ENCODE measurements around the gene CMIP. TPM values are rescaled to one million over a fixed set of nuclear protein-coding genes. Genes with fewer than 3 reads are reported as not detected.

CMIP gene
- total RNA-seq, 1 experiment from 2014 or later: 53.6 TPM

DNA sequence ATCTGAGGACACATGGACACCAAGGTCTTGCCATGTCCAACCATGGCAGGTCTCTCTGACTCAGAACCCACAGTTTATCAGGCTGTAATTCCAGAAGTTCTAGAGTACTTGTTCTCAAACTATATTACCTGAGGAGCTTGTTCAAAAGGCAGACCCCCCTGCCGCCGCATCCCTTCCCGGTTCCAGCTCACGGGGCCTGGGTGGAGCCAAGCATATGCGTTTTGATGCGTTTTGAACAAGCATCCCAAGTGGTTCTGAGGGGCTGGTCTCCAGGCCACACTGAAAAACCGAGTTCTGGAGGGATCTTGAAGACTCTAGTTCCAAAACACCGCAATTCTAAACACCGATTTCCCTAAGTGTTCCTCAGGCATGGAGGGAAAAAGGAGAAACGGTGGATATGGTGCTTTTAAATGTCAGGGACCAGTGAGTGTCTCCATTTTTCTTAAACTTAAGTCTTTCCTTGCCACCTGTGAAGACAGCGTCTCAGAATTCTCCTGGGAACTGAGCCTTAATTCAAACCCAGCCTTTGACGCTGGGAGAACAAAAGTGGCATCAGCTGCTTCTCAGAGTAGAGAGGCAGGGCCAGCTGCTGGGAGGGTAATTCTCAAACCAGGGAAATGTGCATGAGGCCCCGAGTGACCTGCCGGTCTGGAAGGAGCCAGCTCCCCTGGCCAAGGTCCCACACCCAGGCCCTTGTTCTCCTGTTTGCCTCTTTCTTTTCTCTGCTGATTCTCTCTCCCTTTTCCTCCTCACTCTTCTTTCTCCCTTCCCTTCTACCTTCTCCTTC lies 250.1 kb downstream of the CMIP start:
- POLR2A ChIA-PET: interaction anchor here (0.7 kb wide), 1 partner anchor 436 kb away, joined by 4 read pairs; no protein-coding TSS in a partner anchor
- Mint-ChIP-seq H3K27me3 (ENCODE audit: insufficient read depth, unreplicated experiment) (no peaks in the 10 kb centered on the region), H3K36me3 (ENCODE audit: insufficient read depth, unreplicated experiment) (peaks cover 28% of the 10 kb centered on the region), H3K4me3 (ENCODE audit: unreplicated experiment) (no peak overlapping the region), H3K27ac (ENCODE audit: low read depth, unreplicated experiment) (peak overlapping the region; percentile 80), H3K4me1 (ENCODE audit: insufficient read depth, unreplicated experiment) (no peaks in the 10 kb centered on the region), H3K9me3 (ENCODE audit: unreplicated experiment) (no peaks in the 10 kb centered on the region)
- no TSS peak for BruUV-seq (replicated peaks)
- TF ChIP-seq, protein P1, sequence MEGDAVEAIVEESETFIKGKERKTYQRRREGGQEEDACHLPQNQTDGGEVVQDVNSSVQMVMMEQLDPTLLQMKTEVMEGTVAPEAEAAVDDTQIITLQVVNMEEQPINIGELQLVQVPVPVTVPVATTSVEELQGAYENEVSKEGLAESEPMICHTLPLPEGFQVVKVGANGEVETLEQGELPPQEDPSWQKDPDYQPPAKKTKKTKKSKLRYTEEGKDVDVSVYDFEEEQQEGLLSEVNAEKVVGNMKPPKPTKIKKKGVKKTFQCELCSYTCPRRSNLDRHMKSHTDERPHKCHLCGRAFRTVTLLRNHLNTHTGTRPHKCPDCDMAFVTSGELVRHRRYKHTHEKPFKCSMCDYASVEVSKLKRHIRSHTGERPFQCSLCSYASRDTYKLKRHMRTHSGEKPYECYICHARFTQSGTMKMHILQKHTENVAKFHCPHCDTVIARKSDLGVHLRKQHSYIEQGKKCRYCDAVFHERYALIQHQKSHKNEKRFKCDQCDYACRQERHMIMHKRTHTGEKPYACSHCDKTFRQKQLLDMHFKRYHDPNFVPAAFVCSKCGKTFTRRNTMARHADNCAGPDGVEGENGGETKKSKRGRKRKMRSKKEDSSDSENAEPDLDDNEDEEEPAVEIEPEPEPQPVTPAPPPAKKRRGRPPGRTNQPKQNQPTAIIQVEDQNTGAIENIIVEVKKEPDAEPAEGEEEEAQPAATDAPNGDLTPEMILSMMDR (IDR thresholded peaks at IDR 0.05; ENCODE audit: unreplicated experiment): no peak
- CTCF ChIA-PET: no interaction called here
- no peak for DNase-seq (ENCODE audit: unreplicated experiment)
- intact Hi-C loops (cut with micrococcal nuclease): loop anchor here (5.0 kb wide), 1 partner anchor 72 kb away; no protein-coding TSS in a partner anchor

DNA sequence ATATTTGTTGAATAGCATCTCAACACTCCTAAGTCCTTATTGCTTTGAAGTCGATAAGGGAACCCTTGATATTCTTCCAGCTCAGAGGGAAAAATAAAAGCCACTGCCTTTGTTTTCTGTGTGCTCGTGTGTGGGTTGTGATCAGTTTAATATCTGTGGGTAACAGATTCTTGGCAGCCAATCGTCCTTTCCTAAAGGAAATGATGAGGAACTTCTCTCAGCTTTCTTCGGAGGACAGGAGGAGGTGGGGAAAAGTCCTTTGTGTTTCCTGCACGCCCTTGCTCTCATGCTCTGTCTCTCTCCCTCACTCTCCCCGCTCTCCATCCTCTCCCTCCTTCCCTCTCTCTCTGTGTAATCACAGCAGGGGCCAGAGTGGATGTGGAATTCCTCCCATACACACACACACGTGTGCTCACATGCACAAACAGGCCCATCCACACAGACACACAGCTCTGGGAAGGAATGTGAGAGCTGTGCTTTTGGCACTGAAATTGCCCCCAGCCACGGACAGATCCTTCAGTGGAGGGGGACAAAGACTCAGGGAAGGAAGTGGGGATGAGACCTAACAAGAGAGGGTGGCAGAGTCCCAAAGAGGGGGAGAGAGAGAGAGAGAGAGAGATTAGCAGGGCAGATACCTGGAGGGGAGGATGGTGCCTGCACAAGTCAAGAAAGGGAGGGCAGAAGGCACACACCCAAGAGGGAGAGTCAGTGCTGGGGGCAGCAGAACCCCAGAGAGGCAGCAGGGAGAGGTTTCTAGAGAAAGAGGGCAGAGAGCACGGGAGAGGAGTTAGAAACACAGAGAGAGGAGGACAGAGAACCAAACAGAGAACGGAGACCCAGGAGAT lies 250.9 kb downstream of the CMIP start:
- H3K27me3 Mint-ChIP-seq (ENCODE audit: insufficient read depth, unreplicated experiment): no peaks in the 10 kb centered on the region
- no peak overlapping the region for H3K4me3 Mint-ChIP-seq (ENCODE audit: unreplicated experiment)
- H3K36me3 Mint-ChIP-seq (ENCODE audit: insufficient read depth, unreplicated experiment): peaks cover 35% of the 10 kb centered on the region
- no peak for DNase-seq (ENCODE audit: unreplicated experiment)
- no peaks in the 10 kb centered on the region for H3K9me3 Mint-ChIP-seq (ENCODE audit: unreplicated experiment)
- ChIA-PET CTCF (interaction anchor here (1.2 to 2.0 kb wide), 3 partner anchors 58 to 295 kb away, joined by 4 to 8 read pairs (median 4); no protein-coding TSS in a partner anchor), POLR2A (interaction anchor here (0.6 to 0.7 kb wide), 3 partner anchors 17 to 436 kb away, joined by 3 to 4 read pairs (median 4); no protein-coding TSS in a partner anchor)
- TF ChIP-seq, protein P1 (IDR thresholded peaks at IDR 0.05; ENCODE audit: unreplicated experiment): no peak
- H3K4me1 Mint-ChIP-seq (ENCODE audit: insufficient read depth, unreplicated experiment): no peaks in the 10 kb centered on the region
- BruUV-seq (replicated peaks): no TSS peak
- intact Hi-C loops (cut with micrococcal nuclease): loop anchor here (5.0 kb wide), 1 partner anchor 73 kb away; no protein-coding TSS in a partner anchor
- peak overlapping the region; percentile 80 for H3K27ac Mint-ChIP-seq (ENCODE audit: low read depth, unreplicated experiment)

- intact Hi-C loops (cut with micrococcal nuclease): loop anchor here (5.0 kb wide), 1 partner anchor 74 kb away; no protein-coding TSS in a partner anchor
- H3K27me3 Mint-ChIP-seq (ENCODE audit: insufficient read depth, unreplicated experiment): no peaks in the 10 kb centered on the region
- TF ChIP-seq, protein P1 (IDR thresholded peaks at IDR 0.05; ENCODE audit: unreplicated experiment): no peak
- peak overlapping the region; percentile 60 for H3K27ac Mint-ChIP-seq (ENCODE audit: low read depth, unreplicated experiment)
- peaks cover 44% of the 10 kb centered on the region for H3K36me3 Mint-ChIP-seq (ENCODE audit: insufficient read depth, unreplicated experiment)
- no peak for DNase-seq (ENCODE audit: unreplicated experiment)
- CTCF ChIA-PET: interaction anchor here (0.6 to 2.1 kb wide), 16 partner anchors 10 to 424 kb away, joined by 3 to 8 read pairs (median 4); no protein-coding TSS in a partner anchor
- H3K4me1 Mint-ChIP-seq (ENCODE audit: insufficient read depth, unreplicated experiment): no peaks in the 10 kb centered on the region
- BruUV-seq (replicated peaks): no TSS peak
- no peak overlapping the region for H3K4me3 Mint-ChIP-seq (ENCODE audit: unreplicated experiment)
- POLR2A ChIA-PET: interaction anchor here (0.6 to 1.0 kb wide), 3 partner anchors 250 to 292 kb away, joined by 3 read pairs; no protein-coding TSS in a partner anchor
- H3K9me3 Mint-ChIP-seq (ENCODE audit: unreplicated experiment): no peaks in the 10 kb centered on the region
Observed at GRCh38 chr16:81696166-81696960, 251.8 kb downstream of the CMIP start.
